Retinal pigment epithelial cell (primary cell): ENCODE results near the gene ENTPD6.

Source experiments
- DNase-seq: peaks from one replicate; pipeline ENCODE4 v3.0.0-alpha.2; 2010; ENCODE audit warnings: low read depth
- H3K4me3 ChIP-seq: 2 replicates; pipeline ENCODE4 v1.5.1; 2011; ENCODE audit warnings: mild to moderate bottlenecking, low read length, control low read depth, moderate library complexity
- CTCF ChIP-seq: conservative IDR thresholded peaks from 2 replicates; pipeline ENCODE4 v1.5.1; 2011; ENCODE audit warnings: low read depth, low read length, control low read depth, inconsistent platforms

Gene ENTPD6

GRCh38 chr20:25273541-25274358 is 78.2 kb downstream of the ENTPD6 start:
- DNase-seq: no peak
- no peak overlapping the region for H3K4me3 ChIP-seq
- TF ChIP-seq CTCF: no peak

GRCh38 chr20:25274481-25274880 is 79.0 kb downstream of the ENTPD6 start:
- H3K4me3 ChIP-seq: no peak overlapping the region
- DNase-seq: no peak
- TF ChIP-seq CTCF: no peak

- TF ChIP-seq CTCF: no peak
- no peak for DNase-seq
- H3K4me3 ChIP-seq: no peak overlapping the region
Measured at GRCh38 chr20:25274891-25275812, 79.6 kb downstream of the ENTPD6 start.

- no peak overlapping the region for H3K4me3 ChIP-seq
- DNase-seq: no peak
- no peak for TF ChIP-seq CTCF
Measured at GRCh38 chr20:25275813-25276532, 80.5 kb downstream of the ENTPD6 start.
